SH-SY5Y (cell line): ENCODE measurements around the gene RNU6-9.

Experiments
- GATA2 ChIP-seq: IDR thresholded peaks from 2 replicates; pipeline ENCODE4 v1.6.1; 2011; ENCODE audit warnings: mild to moderate bottlenecking, low read depth, low read length
- GATA3 ChIP-seq: IDR thresholded peaks from 2 replicates; pipeline ENCODE4 v1.6.1; 2011; ENCODE audit warnings: low read depth, mild to moderate bottlenecking, low read length, moderate library complexity

GRCh38 chr19:926323-926588 lies 33.0 kb downstream of the RNU6-9 start:
- TF ChIP-seq GATA3: no peak
- no peak for TF ChIP-seq GATA2
